Transverse colon (tissue), 4 donors: Measurements from ENCODE around the gene TNFAIP6. TPM values are rescaled to one million over a fixed set of nuclear protein-coding genes. Genes with fewer than 3 reads are reported as not detected.

Source experiments
- DNase-seq: peaks from one replicate; pipeline ENCODE4 v3.0.0-alpha.2; 2019
- H3K27ac ChIP-seq, 4 donors: fragments of 200-600 bp; sonication (generic); 2 replicates each; pipeline ENCODE4 v1.5.1; 2016 to 2018; ENCODE audit warnings: inconsistent platforms in 4 of 4
- H3K27me3 ChIP-seq: fragments of 200-600 bp; sonication (generic); 2 replicates; pipeline ENCODE4 v1.5.1; 2017; ENCODE audit warnings: inconsistent platforms
- H3K36me3 ChIP-seq, 4 donors: fragments of 200-600 bp; sonication (generic); 2 replicates each; pipeline ENCODE4 v1.5.1; 2017 to 2019; ENCODE audit warnings: inconsistent platforms in 4 of 4
- H3K4me1 ChIP-seq, 4 donors: fragments of 200-600 bp; sonication (generic); 2 replicates each; pipeline ENCODE4 v1.5.1; 2017 to 2020; ENCODE audit warnings: inconsistent platforms in 4 of 4
- H3K4me3 ChIP-seq, 4 donors: fragments of 200-600 bp; sonication (generic); 1 replicate in 1 of 4; 2 replicates in 3 of 4; pipeline versions ENCODE4 v1.5.1 to v1.6.1; 2017 to 2019; ENCODE audit warnings: inconsistent platforms in 4 of 4
- H3K9me3 ChIP-seq, 2 donors: fragments of 200-600 bp; sonication (generic); 2 replicates each; pipeline ENCODE4 v1.5.1; 2017 to 2019; ENCODE audit warnings: inconsistent platforms in 2 of 2
- EP300 ChIP-seq: sonication (generic); formaldehyde crosslinking; IDR thresholded peaks from one replicate; pipeline ENCODE4 v1.6.1; 2017; ENCODE audit warnings: antibody characterized with exemption, low read depth
- POLR2A ChIP-seq: fragments of 450-650 bp; IDR thresholded peaks from one replicate; pipeline ENCODE4 v1.6.1; 2016; ENCODE audit warnings: antibody characterized with exemption, mild to moderate bottlenecking, moderate library complexity
- POLR2AphosphoS5 ChIP-seq, 3 donors: sonication (generic); formaldehyde crosslinking; IDR thresholded peaks; one replicate each; pipeline ENCODE4 v1.6.1; 2016; ENCODE audit warnings: antibody characterized with exemption in 3 of 3
- whole genome bisulfite sequencing, 2 donors: methylation state at CpG; one replicate each; pipeline ENCODE4 v1.1.5; 2018; ENCODE audit warnings: low coverage in 1 of 2; 5-methylcytosine and 5-hydroxymethylcytosine counted together
- in situ Hi-C, 4 donors: fragments of 200-750 bp; cut with MboI; loops; one replicate each; pipeline versions ENCODE4 v1.15.0 to v1.15.1; 2017; ENCODE audit warnings: low sequenced_read_pairs in 3 of 4, low pct_ligation_motif_present in 1 of 4, low pct_unique_long_range_greater_than_20kb in 1 of 4
- intact Hi-C: fragments of 100-400 bp; cut with DNase I; formaldehyde crosslinking; loops from one replicate; pipeline ENCODE4 v1.15.1; 2023; ENCODE audit warnings: low total_unique reads
- total RNA-seq, 4 donors: library from RNA; depleted of rRNA; stranded (reverse); fragments of >200 nt; gene quantifications; one replicate each; pipeline ENCODE4 v1.1.0, GENCODE V29; 2016
- TF ChIP-seq, protein P1 (sequence below), 5 experiments: fragments of 200-600 bp in 3 of 5; fragments of 450-650 bp in 2 of 5; sonication (generic) in 3 of 5; IDR thresholded peaks; 1 replicate in 2 of 5; 2 replicates in 3 of 5; pipeline ENCODE4 v1.5.1; 2016 to 2017; ENCODE audit warnings: antibody characterized with exemption in 5 of 5, inconsistent platforms in 3 of 5, mild to moderate bottlenecking in 2 of 5, moderate library complexity in 1 of 5

The TNFAIP6 gene
- total RNA-seq, 4 donors from 2014 or later: 0.95 TPM; not detected in 3

DNA sequence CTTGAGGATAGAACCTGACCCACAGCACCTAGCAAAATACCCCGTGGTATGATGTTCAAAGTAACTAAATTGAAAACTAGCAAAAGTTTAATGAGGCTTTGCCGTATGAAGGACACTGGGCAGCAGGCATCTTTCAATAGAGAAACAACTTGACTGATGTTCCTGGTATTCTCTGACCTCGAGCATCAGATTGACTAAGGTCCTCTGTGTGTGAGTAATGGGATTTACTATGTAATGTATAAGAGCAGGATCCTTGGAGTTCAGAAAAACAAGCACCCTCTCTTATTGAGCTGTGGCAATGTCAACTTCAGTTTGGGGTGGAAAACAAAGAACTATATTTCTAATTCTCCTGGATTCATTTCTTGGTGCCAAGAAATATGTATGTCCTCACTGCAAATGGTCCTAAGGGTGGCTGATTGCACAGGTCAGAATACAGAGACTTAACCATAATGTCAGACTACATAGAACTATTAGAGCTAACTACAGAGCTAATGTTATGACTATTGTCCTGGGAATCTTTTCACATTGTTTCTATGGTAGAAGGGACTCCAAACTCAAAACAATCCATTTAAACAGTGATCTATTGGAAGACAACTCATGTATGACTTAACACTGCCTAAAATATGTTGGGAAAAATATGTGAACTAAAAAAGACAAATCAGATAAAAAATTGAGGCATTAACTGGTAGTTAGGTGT lies 4.4 kb downstream of the TNFAIP6 start:
- Histone ChIP-seq H3K4me1 (no peaks in the 10 kb centered on the region), H3K27me3 (no peaks in the 10 kb centered on the region), H3K27ac (no peak overlapping the region), H3K4me3 (no peak overlapping the region), H3K36me3 (no peaks in the 10 kb centered on the region), H3K9me3 (no peaks in the 10 kb centered on the region)
- TF ChIP-seq POLR2AphosphoS5 (IDR thresholded peaks at IDR 0.05) (no peak), EP300 (no peak), POLR2A (no peak)
- TF ChIP-seq, protein P1, sequence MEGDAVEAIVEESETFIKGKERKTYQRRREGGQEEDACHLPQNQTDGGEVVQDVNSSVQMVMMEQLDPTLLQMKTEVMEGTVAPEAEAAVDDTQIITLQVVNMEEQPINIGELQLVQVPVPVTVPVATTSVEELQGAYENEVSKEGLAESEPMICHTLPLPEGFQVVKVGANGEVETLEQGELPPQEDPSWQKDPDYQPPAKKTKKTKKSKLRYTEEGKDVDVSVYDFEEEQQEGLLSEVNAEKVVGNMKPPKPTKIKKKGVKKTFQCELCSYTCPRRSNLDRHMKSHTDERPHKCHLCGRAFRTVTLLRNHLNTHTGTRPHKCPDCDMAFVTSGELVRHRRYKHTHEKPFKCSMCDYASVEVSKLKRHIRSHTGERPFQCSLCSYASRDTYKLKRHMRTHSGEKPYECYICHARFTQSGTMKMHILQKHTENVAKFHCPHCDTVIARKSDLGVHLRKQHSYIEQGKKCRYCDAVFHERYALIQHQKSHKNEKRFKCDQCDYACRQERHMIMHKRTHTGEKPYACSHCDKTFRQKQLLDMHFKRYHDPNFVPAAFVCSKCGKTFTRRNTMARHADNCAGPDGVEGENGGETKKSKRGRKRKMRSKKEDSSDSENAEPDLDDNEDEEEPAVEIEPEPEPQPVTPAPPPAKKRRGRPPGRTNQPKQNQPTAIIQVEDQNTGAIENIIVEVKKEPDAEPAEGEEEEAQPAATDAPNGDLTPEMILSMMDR (IDR thresholded peaks at IDR 0.05): no peak
- intact Hi-C loops (no loop called here), in situ Hi-C loops (no loop called here)
- DNase-seq: no peak
- 72 to 81% methylated on average over 3 of the region's 3 CpGs for WGBS, 2 donors

DNA sequence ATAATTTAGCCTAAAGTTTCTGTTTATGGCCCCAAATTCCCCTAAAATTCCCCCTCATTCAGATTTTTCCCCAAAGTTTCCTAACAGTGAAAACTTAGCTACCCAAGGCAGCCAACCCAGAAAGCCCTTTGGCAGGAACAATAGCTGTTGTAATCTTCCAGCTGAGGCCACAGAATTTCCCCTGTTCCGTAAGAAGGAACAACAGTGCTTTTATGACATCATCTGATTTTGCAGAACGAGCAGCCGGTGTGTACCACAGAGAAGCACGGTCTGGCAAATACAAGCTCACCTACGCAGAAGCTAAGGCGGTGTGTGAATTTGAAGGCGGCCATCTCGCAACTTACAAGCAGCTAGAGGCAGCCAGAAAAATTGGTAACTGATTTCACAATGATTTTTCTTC lies 6.3 kb downstream of the TNFAIP6 start:
- Histone ChIP-seq H3K27me3 (no peaks in the 10 kb centered on the region), H3K4me3 (no peak overlapping the region), H3K4me1 (no peaks in the 10 kb centered on the region), H3K27ac (no peak overlapping the region), H3K36me3 (no peaks in the 10 kb centered on the region), H3K9me3 (no peaks in the 10 kb centered on the region)
- TF ChIP-seq EP300: no peak
- TF ChIP-seq, protein P1 (IDR thresholded peaks at IDR 0.05): no peak
- TF ChIP-seq POLR2A: no peak
- no peak for TF ChIP-seq POLR2AphosphoS5 (IDR thresholded peaks at IDR 0.05)
- in situ Hi-C loops: no loop called here
- intact Hi-C loops: no loop called here
- DNase-seq: no peak
- 64% methylated on average over 8 of the region's 8 CpGs; no CpG with 5 or more reads in 1 of the 2 donors for WGBS, 2 donors

DNA sequence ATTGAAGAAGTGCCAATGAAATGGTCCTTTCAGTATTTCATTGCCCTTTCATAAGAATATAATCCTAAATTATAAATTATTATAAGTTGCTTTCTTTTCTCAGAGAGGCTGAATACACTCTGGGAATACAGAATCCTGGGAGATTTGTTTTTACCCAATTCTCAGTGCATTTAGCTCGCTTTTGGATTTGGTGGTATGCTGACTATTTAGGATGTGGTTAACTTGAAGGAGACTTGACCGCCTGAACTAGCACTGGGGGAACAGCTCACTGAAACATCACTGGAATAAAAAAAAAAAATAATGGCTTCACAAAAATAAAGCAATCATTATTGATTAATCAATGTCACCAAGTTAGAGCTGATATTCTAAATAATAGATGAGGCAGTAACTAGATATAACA lies 10.2 kb downstream of the TNFAIP6 start:
- H3K4me3 ChIP-seq: no peak overlapping the region
- no peaks in the 10 kb centered on the region for H3K9me3 ChIP-seq
- in situ Hi-C loops (no loop called here), intact Hi-C loops (no loop called here)
- no peak overlapping the region for H3K27ac ChIP-seq
- no peaks in the 10 kb centered on the region for H3K27me3 ChIP-seq
- WGBS, 2 donors: 83 to 94% methylated on average over 2 of the region's 2 CpGs
- no peak for DNase-seq
- no peaks in the 10 kb centered on the region for H3K36me3 ChIP-seq
- H3K4me1 ChIP-seq: no peaks in the 10 kb centered on the region
- TF ChIP-seq POLR2AphosphoS5 (IDR thresholded peaks at IDR 0.05) (no peak), POLR2A (no peak)
- TF ChIP-seq, protein P1 (IDR thresholded peaks at IDR 0.05): no peak

DNA sequence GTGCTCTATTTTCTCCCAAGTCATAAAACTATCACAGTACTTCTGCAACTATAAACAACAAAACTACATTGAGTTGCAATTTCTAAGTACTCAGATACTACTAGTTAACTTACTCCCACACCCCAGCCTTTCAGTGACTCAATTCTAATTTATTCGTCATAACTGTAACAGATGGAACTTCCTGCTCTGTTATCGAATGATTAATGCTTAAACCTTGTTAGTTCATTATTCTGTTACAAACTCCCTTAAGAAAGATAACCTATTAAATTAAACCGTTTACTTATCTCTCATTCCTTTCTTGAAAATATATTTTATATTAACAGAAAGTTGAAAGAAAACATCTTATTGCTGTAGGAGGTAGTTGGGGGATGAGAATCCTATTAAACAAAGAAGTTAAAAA lies 17.0 kb downstream of the TNFAIP6 start:
- H3K27me3 ChIP-seq: no peaks in the 10 kb centered on the region
- intact Hi-C loops: no loop called here
- in situ Hi-C loops: no loop called here
- DNase-seq: no peak
- H3K36me3 ChIP-seq: no peaks in the 10 kb centered on the region
- H3K9me3 ChIP-seq: no peaks in the 10 kb centered on the region
- TF ChIP-seq, protein P1 (IDR thresholded peaks at IDR 0.05): no peak
- no peak for TF ChIP-seq EP300
- no peak for TF ChIP-seq POLR2AphosphoS5 (IDR thresholded peaks at IDR 0.05)
- TF ChIP-seq POLR2A: no peak
- H3K4me3 ChIP-seq: no peak overlapping the region
- H3K27ac ChIP-seq: no peak overlapping the region
- 33 to 46% methylated on average over 3 of the region's 3 CpGs for WGBS, 2 donors
- no peaks in the 10 kb centered on the region for H3K4me1 ChIP-seq
